ENCODE data around the gene CA9.

GRCh38 chr9:35726931-35727330 is 53.2 kb downstream of the CA9 start:
- TF ChIP-seq CTCF (IDR thresholded peaks at IDR 0.05; ENCODE audit: insufficient read depth, low read length, poor library complexity, severe bottlenecking) (peak; percentile 43), EZH2phosphoT487 (conservative IDR thresholded peaks at IDR 0.05; ENCODE audit: low read length) (no peak)

Data from SU-DHL-6 (cell line).